ENCODE data around the gene RPS3. TPM values are rescaled to one million over a fixed set of nuclear protein-coding genes. Genes with fewer than 3 reads are reported as not detected.
A peak's percentile ranks its signal among the peaks of the same experiment; 100 is the strongest.

RPS3 gene
- total and polyA plus RNA-seq, 2 of the 13 experiments (the other 11 are each of a cell fraction or from before 2014, with no cell fraction given), result 2,143 to 3,616 TPM

DNA sequence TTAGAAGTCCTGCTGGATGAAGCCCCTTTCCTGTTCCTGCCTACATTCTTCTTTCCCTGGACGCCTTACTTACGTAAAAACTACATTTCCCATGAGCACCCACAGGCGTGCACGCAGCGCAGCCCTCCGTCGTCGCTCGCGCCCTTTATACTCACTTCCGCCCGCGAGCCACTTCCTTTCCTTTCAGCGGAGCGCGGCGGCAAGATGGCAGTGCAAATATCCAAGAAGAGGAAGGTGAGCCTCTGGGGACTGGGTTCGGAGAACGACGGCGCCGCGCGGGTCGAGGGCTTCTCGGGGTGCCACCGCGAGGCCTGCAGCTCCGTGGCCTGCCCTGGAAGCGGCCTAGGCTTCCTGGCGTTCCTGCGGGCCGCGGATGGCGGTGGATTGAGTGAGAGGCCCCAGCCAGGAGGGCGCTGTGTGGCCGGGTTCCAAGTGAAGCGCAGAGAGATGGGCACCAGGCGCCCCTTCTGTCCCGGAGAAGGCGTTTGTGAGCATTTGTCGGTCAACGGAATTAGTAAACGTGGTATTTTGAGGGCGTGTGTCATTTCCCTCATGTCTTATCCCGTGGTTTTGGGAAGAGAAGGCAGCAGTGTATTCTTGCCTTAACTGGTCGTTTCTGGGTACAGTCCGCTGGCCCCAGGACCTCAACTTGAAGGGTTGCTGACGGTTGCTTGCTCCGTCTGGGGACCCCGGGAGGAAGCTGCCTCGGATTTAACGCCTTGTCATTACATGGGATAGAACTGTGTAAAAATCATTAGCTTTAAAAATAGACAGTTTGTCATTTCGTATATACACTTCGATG, at the start of gene RPS3 (continued):
- no peak for TF ChIP-seq ONECUT2 (CRISPR knock-in tag; IDR thresholded peaks at IDR 0.05)
- no peak for TF ChIP-seq TCF7 (IDR thresholded peaks at IDR 0.05; ENCODE audit: low read depth)
- TF ChIP-seq AGO1 (IDR thresholded peaks at IDR 0.05; ENCODE audit: low read depth, low read length, poor library complexity, severe bottlenecking), result peak; percentile 40
- TF ChIP-seq ZNF383 (CRISPR knock-in tag; IDR thresholded peaks at IDR 0.05; ENCODE audit: borderline replicate concordance), result no peak; the same call in 1 of the 2 replicates
- TF ChIP-seq PAWR (CRISPR knock-in tag; IDR thresholded peaks at IDR 0.05; ENCODE audit: borderline replicate concordance), result no peak
- TF ChIP-seq FLYWCH1 (CRISPR knock-in tag; IDR thresholded peaks at IDR 0.05), result no peak; the same call in 1 of the 2 replicates
- no peak for TF ChIP-seq ZNF672 (CRISPR knock-in tag; IDR thresholded peaks at IDR 0.05)
- TF ChIP-seq ZNF432 (CRISPR knock-in tag; IDR thresholded peaks at IDR 0.05; ENCODE audit: borderline replicate concordance), result no peak
- TF ChIP-seq KIAA2018 (CRISPR knock-in tag; IDR thresholded peaks at IDR 0.05; ENCODE audit: borderline replicate concordance), result 0 out of 2 replicates have a peak, but pooled peaks have one; percentile 14
- 0 out of 2 replicates have a peak, but pooled peaks have one; percentile 70 for TF ChIP-seq REL (CRISPR knock-in tag; conservative IDR thresholded peaks at IDR 0.05)
- TF ChIP-seq, protein P1, sequence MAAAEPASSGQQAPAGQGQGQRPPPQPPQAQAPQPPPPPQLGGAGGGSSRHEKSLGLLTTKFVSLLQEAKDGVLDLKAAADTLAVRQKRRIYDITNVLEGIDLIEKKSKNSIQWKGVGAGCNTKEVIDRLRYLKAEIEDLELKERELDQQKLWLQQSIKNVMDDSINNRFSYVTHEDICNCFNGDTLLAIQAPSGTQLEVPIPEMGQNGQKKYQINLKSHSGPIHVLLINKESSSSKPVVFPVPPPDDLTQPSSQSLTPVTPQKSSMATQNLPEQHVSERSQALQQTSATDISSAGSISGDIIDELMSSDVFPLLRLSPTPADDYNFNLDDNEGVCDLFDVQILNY (CRISPR knock-in tag; conservative IDR thresholded peaks at IDR 0.05), result peak; percentile 75; the same call in 1 of the 2 replicates
- TF ChIP-seq, protein P2, sequence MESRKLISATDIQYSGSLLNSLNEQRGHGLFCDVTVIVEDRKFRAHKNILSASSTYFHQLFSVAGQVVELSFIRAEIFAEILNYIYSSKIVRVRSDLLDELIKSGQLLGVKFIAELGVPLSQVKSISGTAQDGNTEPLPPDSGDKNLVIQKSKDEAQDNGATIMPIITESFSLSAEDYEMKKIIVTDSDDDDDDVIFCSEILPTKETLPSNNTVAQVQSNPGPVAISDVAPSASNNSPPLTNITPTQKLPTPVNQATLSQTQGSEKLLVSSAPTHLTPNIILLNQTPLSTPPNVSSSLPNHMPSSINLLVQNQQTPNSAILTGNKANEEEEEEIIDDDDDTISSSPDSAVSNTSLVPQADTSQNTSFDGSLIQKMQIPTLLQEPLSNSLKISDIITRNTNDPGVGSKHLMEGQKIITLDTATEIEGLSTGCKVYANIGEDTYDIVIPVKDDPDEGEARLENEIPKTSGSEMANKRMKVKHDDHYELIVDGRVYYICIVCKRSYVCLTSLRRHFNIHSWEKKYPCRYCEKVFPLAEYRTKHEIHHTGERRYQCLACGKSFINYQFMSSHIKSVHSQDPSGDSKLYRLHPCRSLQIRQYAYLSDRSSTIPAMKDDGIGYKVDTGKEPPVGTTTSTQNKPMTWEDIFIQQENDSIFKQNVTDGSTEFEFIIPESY (CRISPR knock-in tag; IDR thresholded peaks at IDR 0.05), result 0 out of 2 replicates have a peak, but pooled peaks have one; percentile 54
- TF ChIP-seq FOSL1 (CRISPR knock-in tag; IDR thresholded peaks at IDR 0.05; ENCODE audit: borderline replicate concordance), result no peak

Measured in HepG2 (cell line).